WTC11 (cell line): ENCODE results near the gene MOB3A. TPM values are rescaled to one million over a fixed set of nuclear protein-coding genes. Genes with fewer than 3 reads are reported as not detected.

Source experiments
- ATAC-seq: fragments of 200-7000 bp; cut with Tn5 transposase; 2 replicates; pipeline ENCODE4 v1.10.0; 2021; ENCODE audit warnings: mild to moderate bottlenecking, moderate library complexity
- CTCF ChIA-PET: fragments of 300-600 bp; sonication (Branson Sonifier 250); formaldehyde crosslinking; loops from one replicate; lab custom pipeline; 2021; ENCODE audit warnings: antibody characterized with exemption; lab: Charles Lee
- POLR2A ChIA-PET: fragments of 350-600 bp; sonication (Branson Sonifier 250); formaldehyde crosslinking; loops from one replicate; lab custom pipeline; 2021; ENCODE audit warnings: antibody characterized with exemption; lab: Charles Lee
- DNase-seq: peaks from one replicate; pipeline ENCODE4 v3.0.0; 2021; ENCODE audit warnings: low spot score
- H3K27ac Mint-ChIP-seq: 2 replicates; pipeline ENCODE4 v1.8.0; 2021; ENCODE audit warnings: mixed read lengths
- H3K27me3 Mint-ChIP-seq: 2 replicates; pipeline ENCODE4 v1.8.0; 2021; ENCODE audit warnings: low read depth, mild to moderate bottlenecking, moderate library complexity, mixed read lengths
- H3K36me3 Mint-ChIP-seq: 2 replicates; pipeline ENCODE4 v1.8.0; 2021; ENCODE audit warnings: mixed read lengths
- H3K4me1 Mint-ChIP-seq: 2 replicates; pipeline ENCODE4 v1.8.0; 2022; ENCODE audit warnings: mixed read lengths
- H3K4me3 Mint-ChIP-seq: 2 replicates; pipeline ENCODE4 v1.8.0; 2021; ENCODE audit warnings: mild to moderate bottlenecking, moderate library complexity, mixed read lengths
- H3K9me3 Mint-ChIP-seq: 2 replicates; pipeline ENCODE4 v1.8.0; 2021; ENCODE audit warnings: mixed read lengths
- ARID4B ChIP-seq: sonication (generic); formaldehyde crosslinking; IDR thresholded peaks from 2 replicates; pipeline ENCODE4 v1.8.0; 2023; ENCODE audit warnings: missing genetic modification reagents, mild to moderate bottlenecking, borderline replicate concordance
- CBFB ChIP-seq: sonication (generic); formaldehyde crosslinking; IDR thresholded peaks from 2 replicates; pipeline ENCODE4 v1.8.1; 2022; ENCODE audit warnings: mild to moderate bottlenecking, low read depth, missing genetic modification reagents
- GABPB1 ChIP-seq: sonication (generic); formaldehyde crosslinking; IDR thresholded peaks from 2 replicates; pipeline ENCODE4 v1.8.1; 2023; ENCODE audit warnings: mild to moderate bottlenecking, missing genetic modification reagents
- GTF2I ChIP-seq: fragments of 250-450 bp; sonication (Bioruptor Pico); conservative IDR thresholded peaks from 2 replicates; pipeline ENCODE4 v1.4.0; 2021; ENCODE audit warnings: mild to moderate bottlenecking
- JAZF1 ChIP-seq: fragments of 250-450 bp; sonication (Bioruptor Pico); IDR thresholded peaks from 2 replicates; pipeline ENCODE4 v1.9.0; 2021; ENCODE audit warnings: moderate library complexity, mild to moderate bottlenecking, inconsistent platforms
- JUN ChIP-seq: sonication (generic); formaldehyde crosslinking; IDR thresholded peaks from 2 replicates; pipeline ENCODE4 v1.8.0; 2023; ENCODE audit warnings: mild to moderate bottlenecking, missing genetic modification reagents
- SMAD3 ChIP-seq: sonication (generic); formaldehyde crosslinking; IDR thresholded peaks from 2 replicates; pipeline ENCODE4 v1.8.0; 2022; ENCODE audit warnings: missing genetic modification reagents, mild to moderate bottlenecking, borderline replicate concordance
- ZBTB43 ChIP-seq: sonication (generic); formaldehyde crosslinking; IDR thresholded peaks from 2 replicates; pipeline ENCODE4 v1.8.1; 2023; ENCODE audit warnings: mild to moderate bottlenecking, missing genetic modification reagents
- ZNF232 ChIP-seq: sonication (generic); formaldehyde crosslinking; IDR thresholded peaks from 2 replicates; pipeline ENCODE4 v1.8.0; 2022; ENCODE audit warnings: mild to moderate bottlenecking, missing genetic modification reagents
- ZNF317 ChIP-seq: sonication (generic); formaldehyde crosslinking; IDR thresholded peaks from 2 replicates; pipeline ENCODE4 v1.8.1; 2023; ENCODE audit warnings: low read depth, mild to moderate bottlenecking, moderate library complexity, missing genetic modification reagents, borderline replicate concordance
- ZNF416 ChIP-seq: fragments of 250-450 bp; sonication (Bioruptor Pico); IDR thresholded peaks from 2 replicates; pipeline ENCODE4 v1.9.0; 2021; ENCODE audit warnings: mild to moderate bottlenecking, inconsistent platforms
- total RNA-seq: library from RNA; stranded (reverse); gene quantifications from 3 replicates; pipeline ENCODE4 v1.2.3, GENCODE V29; 2021
- TF ChIP-seq, protein P1 (sequence below): sonication (generic); formaldehyde crosslinking; IDR thresholded peaks from 2 replicates; pipeline ENCODE4 v1.8.0; 2022; ENCODE audit warnings: mild to moderate bottlenecking, missing genetic modification reagents
- TF ChIP-seq, protein P2 (sequence below): sonication (generic); formaldehyde crosslinking; conservative IDR thresholded peaks from 2 replicates; pipeline ENCODE4 v1.8.1; 2022; ENCODE audit warnings: mild to moderate bottlenecking, missing genetic modification reagents
- TF ChIP-seq, protein P3 (sequence below): sonication (generic); formaldehyde crosslinking; IDR thresholded peaks from 2 replicates; pipeline ENCODE4 v1.8.1; 2022; ENCODE audit warnings: low read depth, mild to moderate bottlenecking, moderate library complexity, missing genetic modification reagents, borderline replicate concordance
- TF ChIP-seq, protein P4 (sequence below): sonication (generic); formaldehyde crosslinking; IDR thresholded peaks from 2 replicates; pipeline ENCODE4 v1.8.1; 2023; ENCODE audit warnings: mild to moderate bottlenecking, missing genetic modification reagents
- TF ChIP-seq, protein P5 (sequence below): sonication (generic); formaldehyde crosslinking; IDR thresholded peaks from 2 replicates; pipeline ENCODE4 v1.8.0; 2022; ENCODE audit warnings: missing genetic modification reagents

The MOB3A gene
- total RNA-seq, 1 experiment from 2014 or later, result 8.1 TPM

DNA sequence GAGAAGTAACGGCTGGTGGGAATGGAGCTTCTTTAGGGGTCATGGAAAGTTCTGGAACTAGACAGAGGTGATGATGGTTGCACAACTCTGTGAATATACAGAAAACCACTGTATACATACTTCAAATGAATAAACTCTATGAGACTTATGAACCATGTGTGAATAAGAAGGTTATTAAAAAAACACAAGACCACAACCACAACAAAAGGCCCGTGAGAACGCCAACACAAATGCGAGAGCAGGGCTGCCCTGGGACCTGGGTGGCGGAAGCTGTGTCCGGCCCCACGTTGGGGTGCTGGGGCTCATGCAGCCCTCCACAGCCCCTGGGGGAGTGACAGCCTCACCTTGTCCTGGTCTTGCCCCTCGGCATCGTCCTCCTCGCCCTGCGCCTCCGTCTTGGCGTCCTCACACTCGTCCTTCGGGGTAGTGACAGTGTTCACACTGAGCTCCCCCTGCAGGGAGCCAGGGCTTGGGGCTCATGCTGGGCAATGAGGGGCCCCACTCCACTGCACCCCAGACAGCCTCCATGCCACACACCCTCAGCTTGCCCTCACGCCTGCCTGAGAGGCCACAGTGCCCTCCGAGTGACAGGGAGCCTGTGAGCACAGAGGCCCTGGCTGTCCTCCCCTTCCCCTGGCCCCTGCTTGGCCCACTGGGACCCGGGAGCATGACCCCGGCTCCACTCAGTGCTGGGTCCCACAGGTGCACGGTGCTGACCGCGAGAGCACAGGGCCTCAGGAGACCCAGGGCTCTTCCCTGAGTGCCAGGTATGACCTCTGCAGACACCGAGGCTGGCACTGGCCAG, 16.6 kb upstream of the MOB3A start (continued):
- TF ChIP-seq ARID4B (no peak), CBFB (CRISPR knock-in tag) (no peak)

DNA sequence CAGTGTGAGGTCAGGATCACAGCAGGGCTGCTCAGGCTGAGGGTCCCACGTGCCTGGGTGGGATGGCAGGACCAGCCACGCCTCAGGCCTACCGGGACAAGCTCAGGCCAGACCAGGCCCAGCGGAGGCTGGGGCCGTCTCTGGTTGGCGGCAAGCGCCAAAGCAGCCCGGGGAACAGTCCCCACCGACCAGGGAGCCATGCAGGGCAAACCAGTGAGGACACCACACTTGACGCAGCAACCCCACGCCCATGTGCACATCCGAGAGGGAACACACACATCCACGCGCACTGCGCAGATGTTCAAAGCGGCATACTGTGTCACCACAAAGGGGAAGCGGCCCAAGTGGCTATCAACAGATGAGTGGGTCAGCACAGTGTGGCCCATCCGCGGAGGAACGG, 15.8 kb upstream of the MOB3A start:
- no peak for DNase-seq
- ChIA-PET POLR2A (no interaction called here), CTCF (interaction anchor here (1.0 to 1.2 kb wide), 2 partner anchors 44 to 92 kb away, joined by 3 read pairs; no protein-coding TSS in a partner anchor)
- Mint-ChIP-seq H3K4me3 (no peak overlapping the region), H3K27me3 (no peaks in the 10 kb centered on the region), H3K4me1 (no peaks in the 10 kb centered on the region), H3K9me3 (0 out of 2 replicates have a peak, but pooled peaks cover 4% of the 10 kb centered on the region), H3K27ac (no peak overlapping the region), H3K36me3 (peaks cover 58% of the 10 kb centered on the region)
- ATAC-seq, result no peak
- TF ChIP-seq ARID4B, result no peak
- TF ChIP-seq JUN (CRISPR knock-in tag), result no peak
- no peak for TF ChIP-seq ZNF317 (CRISPR knock-in tag)
- TF ChIP-seq ZBTB43 (CRISPR knock-in tag), result no peak
- TF ChIP-seq, protein P1, sequence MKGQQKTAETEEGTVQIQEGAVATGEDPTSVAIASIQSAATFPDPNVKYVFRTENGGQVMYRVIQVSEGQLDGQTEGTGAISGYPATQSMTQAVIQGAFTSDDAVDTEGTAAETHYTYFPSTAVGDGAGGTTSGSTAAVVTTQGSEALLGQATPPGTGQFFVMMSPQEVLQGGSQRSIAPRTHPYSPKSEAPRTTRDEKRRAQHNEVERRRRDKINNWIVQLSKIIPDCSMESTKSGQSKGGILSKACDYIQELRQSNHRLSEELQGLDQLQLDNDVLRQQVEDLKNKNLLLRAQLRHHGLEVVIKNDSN (CRISPR knock-in tag), result no peak
- TF ChIP-seq, protein P2, sequence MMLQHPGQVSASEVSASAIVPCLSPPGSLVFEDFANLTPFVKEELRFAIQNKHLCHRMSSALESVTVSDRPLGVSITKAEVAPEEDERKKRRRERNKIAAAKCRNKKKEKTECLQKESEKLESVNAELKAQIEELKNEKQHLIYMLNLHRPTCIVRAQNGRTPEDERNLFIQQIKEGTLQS, result no peak
- TF ChIP-seq, protein P3, sequence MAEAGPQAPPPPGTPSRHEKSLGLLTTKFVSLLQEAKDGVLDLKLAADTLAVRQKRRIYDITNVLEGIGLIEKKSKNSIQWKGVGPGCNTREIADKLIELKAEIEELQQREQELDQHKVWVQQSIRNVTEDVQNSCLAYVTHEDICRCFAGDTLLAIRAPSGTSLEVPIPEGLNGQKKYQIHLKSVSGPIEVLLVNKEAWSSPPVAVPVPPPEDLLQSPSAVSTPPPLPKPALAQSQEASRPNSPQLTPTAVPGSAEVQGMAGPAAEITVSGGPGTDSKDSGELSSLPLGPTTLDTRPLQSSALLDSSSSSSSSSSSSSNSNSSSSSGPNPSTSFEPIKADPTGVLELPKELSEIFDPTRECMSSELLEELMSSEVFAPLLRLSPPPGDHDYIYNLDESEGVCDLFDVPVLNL (CRISPR knock-in tag), result no peak
- TF ChIP-seq ZNF232, result no peak
- TF ChIP-seq SMAD3 (CRISPR knock-in tag), result no peak
- TF ChIP-seq, protein P4, sequence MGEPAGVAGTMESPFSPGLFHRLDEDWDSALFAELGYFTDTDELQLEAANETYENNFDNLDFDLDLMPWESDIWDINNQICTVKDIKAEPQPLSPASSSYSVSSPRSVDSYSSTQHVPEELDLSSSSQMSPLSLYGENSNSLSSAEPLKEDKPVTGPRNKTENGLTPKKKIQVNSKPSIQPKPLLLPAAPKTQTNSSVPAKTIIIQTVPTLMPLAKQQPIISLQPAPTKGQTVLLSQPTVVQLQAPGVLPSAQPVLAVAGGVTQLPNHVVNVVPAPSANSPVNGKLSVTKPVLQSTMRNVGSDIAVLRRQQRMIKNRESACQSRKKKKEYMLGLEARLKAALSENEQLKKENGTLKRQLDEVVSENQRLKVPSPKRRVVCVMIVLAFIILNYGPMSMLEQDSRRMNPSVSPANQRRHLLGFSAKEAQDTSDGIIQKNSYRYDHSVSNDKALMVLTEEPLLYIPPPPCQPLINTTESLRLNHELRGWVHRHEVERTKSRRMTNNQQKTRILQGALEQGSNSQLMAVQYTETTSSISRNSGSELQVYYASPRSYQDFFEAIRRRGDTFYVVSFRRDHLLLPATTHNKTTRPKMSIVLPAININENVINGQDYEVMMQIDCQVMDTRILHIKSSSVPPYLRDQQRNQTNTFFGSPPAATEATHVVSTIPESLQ (CRISPR knock-in tag), result no peak
- TF ChIP-seq, protein P5, sequence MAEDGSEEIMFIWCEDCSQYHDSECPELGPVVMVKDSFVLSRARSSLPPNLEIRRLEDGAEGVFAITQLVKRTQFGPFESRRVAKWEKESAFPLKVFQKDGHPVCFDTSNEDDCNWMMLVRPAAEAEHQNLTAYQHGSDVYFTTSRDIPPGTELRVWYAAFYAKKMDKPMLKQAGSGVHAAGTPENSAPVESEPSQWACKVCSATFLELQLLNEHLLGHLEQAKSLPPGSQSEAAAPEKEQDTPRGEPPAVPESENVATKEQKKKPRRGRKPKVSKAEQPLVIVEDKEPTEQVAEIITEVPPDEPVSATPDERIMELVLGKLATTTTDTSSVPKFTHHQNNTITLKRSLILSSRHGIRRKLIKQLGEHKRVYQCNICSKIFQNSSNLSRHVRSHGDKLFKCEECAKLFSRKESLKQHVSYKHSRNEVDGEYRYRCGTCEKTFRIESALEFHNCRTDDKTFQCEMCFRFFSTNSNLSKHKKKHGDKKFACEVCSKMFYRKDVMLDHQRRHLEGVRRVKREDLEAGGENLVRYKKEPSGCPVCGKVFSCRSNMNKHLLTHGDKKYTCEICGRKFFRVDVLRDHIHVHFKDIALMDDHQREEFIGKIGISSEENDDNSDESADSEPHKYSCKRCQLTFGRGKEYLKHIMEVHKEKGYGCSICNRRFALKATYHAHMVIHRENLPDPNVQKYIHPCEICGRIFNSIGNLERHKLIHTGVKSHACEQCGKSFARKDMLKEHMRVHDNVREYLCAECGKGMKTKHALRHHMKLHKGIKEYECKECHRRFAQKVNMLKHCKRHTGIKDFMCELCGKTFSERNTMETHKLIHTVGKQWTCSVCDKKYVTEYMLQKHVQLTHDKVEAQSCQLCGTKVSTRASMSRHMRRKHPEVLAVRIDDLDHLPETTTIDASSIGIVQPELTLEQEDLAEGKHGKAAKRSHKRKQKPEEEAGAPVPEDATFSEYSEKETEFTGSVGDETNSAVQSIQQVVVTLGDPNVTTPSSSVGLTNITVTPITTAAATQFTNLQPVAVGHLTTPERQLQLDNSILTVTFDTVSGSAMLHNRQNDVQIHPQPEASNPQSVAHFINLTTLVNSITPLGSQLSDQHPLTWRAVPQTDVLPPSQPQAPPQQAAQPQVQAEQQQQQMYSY (CRISPR knock-in tag), result no peak
- no peak for TF ChIP-seq GABPB1 (CRISPR knock-in tag)
- TF ChIP-seq GTF2I, result no peak
- TF ChIP-seq ZNF416, result no peak
- no peak for TF ChIP-seq JAZF1 (CRISPR knock-in tag)
